ENCODE results near the gene ZBTB9.

DNA sequence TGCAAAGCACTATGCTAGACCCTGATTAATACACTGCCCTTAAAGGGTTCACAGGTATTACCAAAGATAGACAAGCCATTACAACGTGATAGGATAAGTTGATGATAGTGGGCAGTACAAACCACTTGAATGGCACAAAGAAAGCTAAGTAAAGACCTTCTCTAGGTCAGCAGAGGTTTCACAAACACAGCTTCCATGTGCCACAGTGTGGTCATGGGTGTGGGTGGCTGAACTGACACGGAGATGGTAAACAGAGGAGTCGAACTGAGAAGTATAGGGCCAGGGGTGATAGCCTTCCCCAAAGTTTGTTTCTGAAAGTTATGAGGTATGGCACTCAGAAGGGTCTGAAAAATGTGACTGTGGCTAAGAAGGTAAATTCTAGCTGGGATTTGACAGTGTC, 4.3 kb downstream of the ZBTB9 start:
- TF ChIP-seq SP1 (IDR thresholded peaks at IDR 0.05; ENCODE audit: low read depth) (no peak), POLR2A (IDR thresholded peaks at IDR 0.05; ENCODE audit: borderline replicate concordance, extremely low read depth, insufficient read depth, insufficient read length) (no peak)
- TF ChIP-seq, protein P1, sequence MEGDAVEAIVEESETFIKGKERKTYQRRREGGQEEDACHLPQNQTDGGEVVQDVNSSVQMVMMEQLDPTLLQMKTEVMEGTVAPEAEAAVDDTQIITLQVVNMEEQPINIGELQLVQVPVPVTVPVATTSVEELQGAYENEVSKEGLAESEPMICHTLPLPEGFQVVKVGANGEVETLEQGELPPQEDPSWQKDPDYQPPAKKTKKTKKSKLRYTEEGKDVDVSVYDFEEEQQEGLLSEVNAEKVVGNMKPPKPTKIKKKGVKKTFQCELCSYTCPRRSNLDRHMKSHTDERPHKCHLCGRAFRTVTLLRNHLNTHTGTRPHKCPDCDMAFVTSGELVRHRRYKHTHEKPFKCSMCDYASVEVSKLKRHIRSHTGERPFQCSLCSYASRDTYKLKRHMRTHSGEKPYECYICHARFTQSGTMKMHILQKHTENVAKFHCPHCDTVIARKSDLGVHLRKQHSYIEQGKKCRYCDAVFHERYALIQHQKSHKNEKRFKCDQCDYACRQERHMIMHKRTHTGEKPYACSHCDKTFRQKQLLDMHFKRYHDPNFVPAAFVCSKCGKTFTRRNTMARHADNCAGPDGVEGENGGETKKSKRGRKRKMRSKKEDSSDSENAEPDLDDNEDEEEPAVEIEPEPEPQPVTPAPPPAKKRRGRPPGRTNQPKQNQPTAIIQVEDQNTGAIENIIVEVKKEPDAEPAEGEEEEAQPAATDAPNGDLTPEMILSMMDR (IDR thresholded peaks at IDR 0.05 in 2 of 3, conservative IDR thresholded peaks at IDR 0.05 in 1 of 3; ENCODE audit: borderline replicate concordance in 1 of 3, insufficient read depth in 1 of 3, low read depth in 2 of 3, low read length in 2 of 3), result no peak

All from HCT116 (cell line).